ENCODE data around the gene KANSL3. TPM values are rescaled to one million over a fixed set of nuclear protein-coding genes. Genes with fewer than 3 reads are reported as not detected.

KANSL3 gene
- total RNA-seq, result 45.8 and 48.3 TPM in 2 replicates

DNA sequence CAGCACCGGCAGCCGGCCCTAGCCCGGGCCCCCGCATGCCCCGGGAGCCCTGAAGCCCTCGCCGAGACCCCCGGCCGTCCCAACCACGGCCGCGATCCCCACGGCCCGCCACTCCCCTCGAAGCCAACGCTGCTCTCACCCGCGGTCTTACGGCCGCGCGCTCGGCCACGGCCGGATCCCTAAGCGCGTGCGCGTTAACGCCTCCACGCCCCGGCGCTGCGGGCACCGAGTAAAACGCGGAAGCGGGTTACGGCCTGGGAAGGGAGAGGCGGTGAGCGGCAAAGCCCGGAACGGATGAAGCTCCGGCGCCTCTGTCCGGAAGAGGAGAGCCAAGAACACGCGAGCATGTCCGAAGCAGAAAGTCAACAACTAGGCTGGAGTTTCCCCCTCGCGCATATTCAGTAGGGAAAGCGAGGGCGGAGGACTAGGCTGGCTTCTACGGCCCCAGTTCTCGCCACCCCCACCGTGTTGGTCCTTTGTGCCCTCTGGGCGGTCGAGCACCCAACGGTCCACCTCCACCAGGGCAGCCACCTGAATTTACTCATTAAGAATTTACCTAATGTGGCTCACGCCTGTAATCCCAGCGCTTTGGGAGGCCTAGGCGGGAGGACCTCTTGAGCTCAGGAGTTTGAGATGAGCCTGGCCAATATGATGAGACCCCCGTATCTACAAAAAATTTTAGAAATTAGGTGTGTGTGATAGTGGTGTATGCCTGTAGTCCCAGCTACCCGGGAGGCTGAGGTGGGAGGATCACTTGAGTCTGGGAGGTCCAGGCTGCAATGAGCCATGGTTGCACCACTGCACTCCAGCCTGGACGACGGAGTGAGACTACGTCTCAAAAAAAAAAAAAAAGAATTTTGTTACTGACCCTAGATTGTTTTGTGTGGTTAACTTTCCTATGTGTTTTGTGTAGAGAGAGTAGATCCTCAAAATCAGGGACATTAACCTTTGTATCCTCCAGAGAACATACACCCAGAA, at the start of gene KANSL3:
Gene KANSL3 (minus strand): TSS at position 169 of the 978 bp plus-strand sequence. CDS start 1,177 bp downstream, outside the sequence.
- Mint-ChIP-seq H3K4me3 (ENCODE audit: low read depth) (peak within 1 kb of the TSS; percentile 94), H3K36me3 (ENCODE audit: low read depth) (peaks cover 38% of the 10 kb centered on the region), H3K4me1 (ENCODE audit: low read depth) (peaks cover 28% of the 10 kb centered on the region), H3K9me3 (no peaks in the 10 kb centered on the region), H3K27me3 (ENCODE audit: low read depth) (peaks cover 3% of the 10 kb centered on the region), H3K27ac (peak within 1 kb of the TSS; percentile 97)
- intact Hi-C loops (cut with micrococcal nuclease), result loop anchor here (5.0 kb wide), 5 partner anchors 101 to 164 kb away; partner anchors contain the start of genes ARID5A, CNNM4 and LMAN2L
- DNase-seq (ENCODE audit: low spot score), result peak; percentile 90

- Mint-ChIP-seq H3K36me3 (ENCODE audit: low read depth) (no peaks in the 10 kb centered on the region), H3K4me3 (ENCODE audit: low read depth) (no peak overlapping the region), H3K27ac (no peak overlapping the region), H3K9me3 (no peaks in the 10 kb centered on the region), H3K4me1 (ENCODE audit: low read depth) (no peaks in the 10 kb centered on the region), H3K27me3 (ENCODE audit: low read depth) (peaks cover 7% of the 10 kb centered on the region)
- intact Hi-C loops (cut with micrococcal nuclease), result no loop called here
- no peak for DNase-seq (ENCODE audit: low spot score)
Observed at GRCh38 chr2:96687266-96687665, 49.2 kb upstream of the KANSL3 start.

- Mint-ChIP-seq H3K9me3 (no peaks in the 10 kb centered on the region), H3K27me3 (ENCODE audit: low read depth) (peaks cover 7% of the 10 kb centered on the region), H3K36me3 (ENCODE audit: low read depth) (no peaks in the 10 kb centered on the region), H3K4me1 (ENCODE audit: low read depth) (no peaks in the 10 kb centered on the region), H3K27ac (no peak overlapping the region), H3K4me3 (ENCODE audit: low read depth) (no peak overlapping the region)
- DNase-seq (ENCODE audit: low spot score), result no peak
- intact Hi-C loops (cut with micrococcal nuclease), result no loop called here
Observed at GRCh38 chr2:96685577-96686459, 47.7 kb upstream of the KANSL3 start.

DNA sequence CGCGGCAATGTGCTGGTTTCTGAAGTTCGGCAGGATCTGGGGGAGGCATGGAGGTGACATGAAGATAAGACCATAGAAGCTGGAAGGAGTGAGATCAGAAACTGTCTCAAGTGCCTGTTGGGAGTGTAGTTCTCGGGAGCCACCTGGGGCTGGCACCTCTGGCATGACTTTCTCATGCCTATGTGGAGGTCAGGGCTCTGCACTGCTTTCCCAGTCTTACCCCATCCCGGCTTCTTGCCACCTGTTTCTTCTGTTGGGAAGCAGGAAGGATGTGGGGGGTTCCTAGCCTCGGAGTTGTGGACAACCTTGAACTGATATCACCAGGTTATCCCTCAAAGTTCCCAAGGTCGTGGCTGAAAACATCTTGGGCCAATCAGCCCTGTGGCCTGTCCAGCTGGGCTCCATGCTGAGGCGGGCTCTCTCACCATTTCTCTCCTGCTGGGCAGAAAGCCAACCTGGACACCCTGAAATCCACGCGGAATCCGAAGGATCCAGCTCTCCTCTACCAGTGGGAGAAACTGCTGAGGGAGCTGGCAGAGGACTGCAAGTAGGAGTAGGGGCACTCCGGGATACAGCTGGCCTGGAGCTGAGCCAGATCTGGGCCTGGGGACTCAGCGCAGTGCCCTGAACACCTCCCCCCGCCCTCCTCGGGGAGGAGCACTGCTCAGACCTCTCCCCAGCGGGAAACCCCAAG, 46.9 kb upstream of the KANSL3 start:
- no peak for DNase-seq (ENCODE audit: low spot score)
- H3K36me3 Mint-ChIP-seq (ENCODE audit: low read depth), result no peaks in the 10 kb centered on the region
- H3K27me3 Mint-ChIP-seq (ENCODE audit: low read depth), result peaks cover 12% of the 10 kb centered on the region
- intact Hi-C loops (cut with micrococcal nuclease), result no loop called here
- no peak overlapping the region for H3K4me3 Mint-ChIP-seq (ENCODE audit: low read depth)
- no peak overlapping the region for H3K27ac Mint-ChIP-seq
- H3K4me1 Mint-ChIP-seq (ENCODE audit: low read depth), result no peaks in the 10 kb centered on the region
- H3K9me3 Mint-ChIP-seq, result no peaks in the 10 kb centered on the region

- Mint-ChIP-seq H3K4me3 (ENCODE audit: low read depth) (no peak overlapping the region), H3K9me3 (no peaks in the 10 kb centered on the region), H3K4me1 (ENCODE audit: low read depth) (no peaks in the 10 kb centered on the region), H3K36me3 (ENCODE audit: low read depth) (no peaks in the 10 kb centered on the region), H3K27me3 (ENCODE audit: low read depth) (peaks cover 19% of the 10 kb centered on the region), H3K27ac (no peak overlapping the region)
- no peak for DNase-seq (ENCODE audit: low spot score)
- intact Hi-C loops (cut with micrococcal nuclease), result no loop called here
Observed at GRCh38 chr2:96683972-96684820, 46.1 kb upstream of the KANSL3 start.

DNA sequence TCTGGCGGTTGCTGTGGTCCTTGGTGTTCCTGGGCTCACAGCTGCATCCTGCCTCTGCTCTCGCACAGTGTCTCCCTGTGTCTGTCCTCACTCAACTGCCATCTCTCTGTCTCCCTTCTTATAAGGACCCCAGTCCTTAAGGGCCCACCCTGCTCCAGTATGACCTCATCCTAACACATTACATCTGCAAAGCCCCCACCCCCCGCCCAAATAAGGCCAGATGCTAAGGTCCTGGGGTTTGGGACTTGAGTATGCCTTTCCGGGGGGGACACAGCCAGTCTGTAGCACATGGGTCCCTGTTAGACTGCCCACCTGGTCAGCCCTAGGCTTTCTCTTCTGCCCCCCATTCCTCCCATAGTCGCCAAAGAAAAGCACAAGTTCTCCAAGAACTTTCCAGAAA, 45.2 kb upstream of the KANSL3 start:
- H3K9me3 Mint-ChIP-seq, result no peaks in the 10 kb centered on the region
- intact Hi-C loops (cut with micrococcal nuclease), result no loop called here

DNA sequence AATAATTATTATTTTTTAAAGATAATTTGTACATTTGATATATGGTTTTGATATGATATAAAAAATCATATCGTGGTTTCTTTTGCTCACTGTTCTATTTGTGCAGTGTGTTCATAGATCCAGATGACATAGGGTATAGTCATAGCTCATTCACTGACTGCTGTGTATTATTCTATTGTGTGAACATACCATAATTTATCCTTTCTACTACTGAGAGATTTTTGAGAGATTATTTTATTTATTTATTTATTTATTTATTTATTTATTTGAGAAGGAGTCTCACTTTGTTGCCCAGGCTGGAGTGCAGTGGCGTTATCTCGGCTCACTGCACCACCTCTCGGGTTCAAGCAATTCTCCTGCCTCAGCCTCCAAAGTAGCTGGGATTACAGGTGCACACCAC, 43.4 kb upstream of the KANSL3 start:
- H3K4me3 Mint-ChIP-seq (ENCODE audit: low read depth), result no peak overlapping the region
- no peaks in the 10 kb centered on the region for H3K9me3 Mint-ChIP-seq
- no peak for DNase-seq (ENCODE audit: low spot score)
- H3K36me3 Mint-ChIP-seq (ENCODE audit: low read depth), result no peaks in the 10 kb centered on the region
- no peaks in the 10 kb centered on the region for H3K4me1 Mint-ChIP-seq (ENCODE audit: low read depth)
- intact Hi-C loops (cut with micrococcal nuclease), result no loop called here
- H3K27ac Mint-ChIP-seq, result no peak overlapping the region
- peaks cover 19% of the 10 kb centered on the region for H3K27me3 Mint-ChIP-seq (ENCODE audit: low read depth)

More for the DNA sequence above, 45.2 kb upstream of the KANSL3 start:
- Mint-ChIP-seq H3K27me3 (ENCODE audit: low read depth) (peaks cover 19% of the 10 kb centered on the region), H3K36me3 (ENCODE audit: low read depth) (no peaks in the 10 kb centered on the region), H3K4me3 (ENCODE audit: low read depth) (no peak overlapping the region), H3K4me1 (ENCODE audit: low read depth) (no peaks in the 10 kb centered on the region), H3K27ac (no peak overlapping the region)
- no peak for DNase-seq (ENCODE audit: low spot score)

DNA sequence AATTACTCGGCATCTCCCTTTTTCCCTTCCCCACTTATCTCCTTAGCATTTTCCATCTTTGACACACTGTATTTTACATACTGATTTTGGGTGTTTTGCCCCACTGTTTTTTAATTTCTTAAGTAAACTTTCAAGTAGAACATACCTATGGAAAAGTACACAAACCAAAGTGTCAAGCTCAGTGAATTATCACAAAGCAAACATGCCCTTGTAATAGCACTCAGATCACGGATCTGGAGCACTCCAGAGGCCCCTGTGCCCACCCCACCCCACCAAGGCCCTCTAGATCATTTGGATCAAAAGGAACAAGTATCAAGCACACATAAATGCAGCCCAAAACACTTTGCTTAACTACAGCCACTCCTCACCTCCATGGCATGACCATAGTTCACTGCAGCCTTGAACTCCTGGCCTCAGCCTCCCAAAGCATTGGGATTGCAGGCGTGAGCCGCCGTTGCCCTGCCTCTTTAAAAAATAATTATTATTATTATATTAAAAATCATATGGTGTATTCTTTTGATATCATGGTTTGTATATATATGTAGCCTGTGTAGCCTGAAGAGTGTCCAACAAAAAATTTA, 42.5 kb upstream of the KANSL3 start:
- no peak for DNase-seq (ENCODE audit: low spot score)
- H3K9me3 Mint-ChIP-seq, result no peaks in the 10 kb centered on the region
- intact Hi-C loops (cut with micrococcal nuclease), result no loop called here
- no peaks in the 10 kb centered on the region for H3K4me1 Mint-ChIP-seq (ENCODE audit: low read depth)
- H3K27me3 Mint-ChIP-seq (ENCODE audit: low read depth), result peaks cover 21% of the 10 kb centered on the region
- no peak overlapping the region for H3K4me3 Mint-ChIP-seq (ENCODE audit: low read depth)
- no peaks in the 10 kb centered on the region for H3K36me3 Mint-ChIP-seq (ENCODE audit: low read depth)
- H3K27ac Mint-ChIP-seq, result no peak overlapping the region

DNA sequence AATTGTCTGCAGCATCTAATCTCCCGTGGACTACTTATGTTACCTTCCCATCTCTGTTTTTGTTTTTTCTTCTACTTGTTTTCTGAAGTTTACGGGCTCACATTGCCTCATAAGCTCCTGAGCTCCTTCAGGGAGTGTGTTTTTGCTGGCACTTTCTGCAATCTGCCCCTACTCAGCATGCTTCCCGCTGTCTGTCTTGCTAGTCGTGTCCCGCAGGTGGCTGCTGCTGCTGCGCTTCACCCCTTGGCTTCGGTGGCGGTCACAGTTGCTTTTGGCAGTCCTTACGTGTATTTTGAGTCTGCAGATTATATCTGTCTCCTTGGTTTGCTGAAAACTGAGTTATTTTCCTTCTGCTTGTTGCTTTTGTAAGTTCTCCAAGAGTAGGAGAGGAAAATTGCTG, 41.7 kb upstream of the KANSL3 start:
- Mint-ChIP-seq H3K27me3 (ENCODE audit: low read depth) (peaks cover 21% of the 10 kb centered on the region), H3K4me1 (ENCODE audit: low read depth) (no peaks in the 10 kb centered on the region), H3K4me3 (ENCODE audit: low read depth) (no peak overlapping the region), H3K36me3 (ENCODE audit: low read depth) (no peaks in the 10 kb centered on the region), H3K27ac (no peak overlapping the region), H3K9me3 (no peaks in the 10 kb centered on the region)
- no peak for DNase-seq (ENCODE audit: low spot score)
- intact Hi-C loops (cut with micrococcal nuclease), result no loop called here

DNA sequence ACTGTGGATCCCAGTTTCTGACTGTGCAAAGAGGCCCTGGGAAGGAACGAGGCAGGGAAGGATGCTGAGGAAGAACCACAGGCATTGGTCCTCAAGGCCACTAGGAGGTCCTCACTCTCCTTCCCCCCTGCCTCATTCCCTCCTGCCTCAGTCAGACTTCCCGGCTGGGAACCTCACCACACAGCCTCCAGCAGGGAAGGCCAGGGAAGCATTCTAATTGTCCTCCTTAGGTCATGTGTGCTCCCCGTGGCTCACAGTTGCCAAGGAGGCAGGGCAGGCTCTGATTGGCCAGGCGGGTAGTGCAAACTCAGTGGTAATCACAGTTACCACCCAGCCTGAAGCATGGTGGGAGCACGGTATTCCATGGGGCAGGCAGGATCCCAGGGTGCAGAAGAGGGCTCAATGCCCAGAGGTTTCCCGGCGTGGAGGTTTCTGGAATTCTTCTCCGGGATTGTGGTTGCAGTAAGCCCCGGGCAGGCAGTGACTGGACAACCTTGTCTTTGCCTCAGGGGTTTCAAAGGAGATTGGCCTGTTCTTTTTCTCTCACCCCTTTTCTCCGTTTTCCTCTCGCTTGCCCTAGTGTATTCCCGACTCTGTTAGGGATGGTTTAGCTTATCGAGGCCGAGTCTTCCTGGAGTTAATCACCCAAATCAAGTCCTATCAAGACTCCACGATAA, 31.6 kb upstream of the KANSL3 start:
- peaks cover 7% of the 10 kb centered on the region for H3K27me3 Mint-ChIP-seq (ENCODE audit: low read depth)
- H3K9me3 Mint-ChIP-seq, result no peaks in the 10 kb centered on the region
- intact Hi-C loops (cut with micrococcal nuclease), result no loop called here
- H3K36me3 Mint-ChIP-seq (ENCODE audit: low read depth), result no peaks in the 10 kb centered on the region
- no peak overlapping the region for H3K27ac Mint-ChIP-seq
- H3K4me3 Mint-ChIP-seq (ENCODE audit: low read depth), result no peak overlapping the region
- DNase-seq (ENCODE audit: low spot score), result no peak
- no peaks in the 10 kb centered on the region for H3K4me1 Mint-ChIP-seq (ENCODE audit: low read depth)

GRCh38 chr2:96668771-96669170, 30.7 kb upstream of the KANSL3 start:
- Mint-ChIP-seq H3K36me3 (ENCODE audit: low read depth) (no peaks in the 10 kb centered on the region), H3K4me3 (ENCODE audit: low read depth) (no peak overlapping the region), H3K4me1 (ENCODE audit: low read depth) (no peaks in the 10 kb centered on the region), H3K9me3 (no peaks in the 10 kb centered on the region), H3K27me3 (ENCODE audit: low read depth) (peaks cover 7% of the 10 kb centered on the region), H3K27ac (no peak overlapping the region)
- DNase-seq (ENCODE audit: low spot score), result no peak
- intact Hi-C loops (cut with micrococcal nuclease), result no loop called here

Measured in activated T-helper 2 cell treated with anti-CD3 and anti-CD28 coated beads, Interferon-gamma antibody, Interleukin-2, Interleukin-4, amounts not matched to agents 10 μg/mL and 5 μg/mL and 100 μg/mL, durations not matched to agents 14 hours and 24 hours and 36 hours (primary cell).